ENCODE results near the gene NLRP12. TPM values are rescaled to one million over a fixed set of nuclear protein-coding genes. Genes with fewer than 3 reads are reported as not detected.
"Not testable (repeated sequence)": the region's sequence is repeated elsewhere in the genome, so short reads cannot be mapped to it uniquely, and the experiment has no call there.

The NLRP12 gene
- total and polyA plus RNA-seq, 2 donors, result 0.18 to 0.42 TPM

DNA sequence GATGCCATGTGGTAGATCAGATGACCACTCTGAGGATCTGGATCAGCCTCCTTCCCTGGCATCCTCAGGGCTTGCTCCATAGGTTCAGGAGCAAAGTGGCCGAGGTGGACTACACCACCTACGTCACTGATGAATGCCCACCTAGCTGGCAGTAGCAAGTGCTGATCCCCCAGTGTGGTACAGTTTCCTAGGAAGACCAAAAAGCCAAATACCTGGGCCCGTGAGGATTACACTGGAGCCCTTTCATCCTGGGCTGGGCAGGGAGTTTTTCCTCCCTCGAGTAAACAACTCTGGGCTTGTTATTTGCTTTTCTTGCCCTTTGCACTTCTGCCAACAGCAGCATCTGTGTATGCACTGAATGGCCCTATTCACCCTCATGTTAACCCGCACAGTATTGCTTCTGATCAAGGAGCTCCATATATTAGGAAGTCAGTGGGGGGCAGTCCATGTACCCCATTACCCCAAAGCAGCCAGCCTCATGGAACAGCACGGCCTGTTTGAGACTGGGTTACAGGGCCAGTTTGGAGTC lies 40.3 kb upstream of the NLRP12 start:
- Histone ChIP-seq H3K27ac (ENCODE audit: low read depth) (no peak overlapping the region), H3K4me1 (ENCODE audit: insufficient read depth) (no peaks in the 10 kb centered on the region), H3K4me3 (ENCODE audit: low read depth, low read length) (no peak overlapping the region), H3K36me3 (ENCODE audit: insufficient read depth) (no peaks in the 10 kb centered on the region)
- 82% methylated on average over 6 of the region's 6 CpGs for WGBS
- no peak for DNase-seq (ENCODE audit: extremely low spot score)

DNA sequence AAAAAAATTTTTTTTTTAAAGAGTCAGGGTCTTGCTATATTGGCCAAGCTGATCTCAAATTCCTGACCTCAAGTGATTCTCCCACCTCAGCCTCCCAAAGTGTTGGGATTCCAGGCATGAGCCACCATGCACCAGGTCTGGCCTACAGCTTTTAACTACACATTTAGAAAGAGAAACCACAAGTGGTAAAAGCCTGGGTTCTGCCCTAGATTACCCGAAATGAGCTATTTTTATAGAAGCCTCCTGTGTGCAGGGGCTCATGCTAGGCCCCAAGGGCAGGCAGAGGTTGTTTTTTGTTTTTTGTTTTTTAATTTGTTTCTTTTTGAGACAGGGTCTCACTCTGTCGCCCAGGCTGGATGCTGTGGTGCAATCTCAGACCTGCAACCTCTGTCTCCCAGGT lies 29.6 kb upstream of the NLRP12 start:
- DNase-seq (ENCODE audit: extremely low spot score), result no peak
- Histone ChIP-seq H3K27ac (ENCODE audit: low read depth) (no peak overlapping the region), H3K36me3 (ENCODE audit: insufficient read depth) (no peaks in the 10 kb centered on the region), H3K4me3 (ENCODE audit: low read depth, low read length) (no peak overlapping the region), H3K4me1 (ENCODE audit: insufficient read depth) (no peaks in the 10 kb centered on the region)
- WGBS, result 90% methylated on average over 2 of the region's 2 CpGs

DNA sequence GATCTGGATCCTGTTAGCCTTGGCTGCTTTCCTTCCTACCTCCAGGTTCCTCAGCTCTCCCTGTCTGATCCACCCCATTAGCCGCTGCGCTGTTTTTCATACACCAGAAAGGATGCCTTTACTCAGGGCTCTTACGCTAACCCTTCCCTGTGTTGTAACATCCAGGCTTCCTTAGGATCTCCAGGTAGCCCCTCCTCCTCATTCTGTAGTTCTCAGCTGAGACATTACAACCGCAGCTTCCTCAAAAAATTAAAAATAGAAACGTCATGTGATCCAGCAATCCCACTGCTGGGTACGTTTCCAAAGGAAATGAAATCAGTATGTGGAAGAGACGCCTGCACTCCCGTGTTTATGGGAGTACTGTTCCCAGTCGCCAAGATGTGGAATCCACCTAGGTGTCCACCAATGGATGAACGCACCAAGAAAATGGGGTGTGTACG lies 25.1 kb upstream of the NLRP12 start:
- H3K36me3 ChIP-seq (ENCODE audit: insufficient read depth), result no peaks in the 10 kb centered on the region
- DNase-seq (ENCODE audit: extremely low spot score), result no peak
- H3K4me3 ChIP-seq (ENCODE audit: low read depth, low read length), result no peak overlapping the region
- H3K4me1 ChIP-seq (ENCODE audit: insufficient read depth), result no peaks in the 10 kb centered on the region
- no peak overlapping the region for H3K27ac ChIP-seq (ENCODE audit: low read depth)
- 35% methylated on average over 11 of the region's 11 CpGs for WGBS

DNA sequence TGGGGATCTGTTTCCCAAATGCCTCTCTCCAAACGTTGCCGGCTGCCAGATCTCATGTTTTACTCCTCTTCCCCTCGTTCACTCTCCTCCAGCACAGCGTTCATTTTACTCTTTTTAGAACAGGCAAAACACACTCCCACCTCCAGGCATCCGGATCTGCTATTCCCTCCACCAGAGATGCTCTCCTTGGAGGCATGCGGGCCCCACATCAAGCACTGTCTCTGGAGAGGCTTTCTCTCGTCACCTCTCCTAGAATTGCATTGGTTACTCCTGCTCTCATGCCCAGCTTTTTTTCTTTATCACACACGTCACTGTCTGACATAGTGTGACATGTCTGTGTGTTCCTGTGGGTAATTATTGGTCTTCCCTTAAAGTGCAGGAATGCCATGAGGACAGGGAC lies 23.4 kb upstream of the NLRP12 start:
- WGBS, result 43% methylated on average over 8 of the region's 8 CpGs
- no peak for DNase-seq (ENCODE audit: extremely low spot score)
- H3K4me3 ChIP-seq (ENCODE audit: low read depth, low read length), result no peak overlapping the region
- no peaks in the 10 kb centered on the region for H3K36me3 ChIP-seq (ENCODE audit: insufficient read depth)
- no peak overlapping the region for H3K27ac ChIP-seq (ENCODE audit: low read depth)
- no peaks in the 10 kb centered on the region for H3K4me1 ChIP-seq (ENCODE audit: insufficient read depth)

DNA sequence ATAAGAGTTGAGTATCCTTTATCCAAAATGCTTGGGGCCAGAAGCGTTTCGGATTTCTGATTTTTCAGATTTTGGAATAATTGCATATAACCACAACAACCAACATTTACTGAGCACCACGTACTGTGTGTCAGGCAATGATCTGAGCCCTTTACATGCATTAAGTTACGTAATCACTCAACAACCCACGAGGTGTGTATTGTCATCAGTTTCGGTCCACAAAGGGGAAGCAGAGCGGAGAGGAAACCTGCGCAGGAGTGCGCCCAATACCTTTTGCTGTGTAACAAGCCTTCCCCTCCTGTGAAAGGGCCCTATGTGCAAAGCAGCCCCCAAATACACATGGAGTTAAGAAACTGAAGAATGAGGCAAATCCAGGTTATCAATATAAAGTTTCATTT lies 20.7 kb upstream of the NLRP12 start:
- H3K27ac ChIP-seq (ENCODE audit: low read depth), result no peak overlapping the region
- H3K36me3 ChIP-seq (ENCODE audit: insufficient read depth), result no peaks in the 10 kb centered on the region
- no peaks in the 10 kb centered on the region for H3K4me1 ChIP-seq (ENCODE audit: insufficient read depth)
- DNase-seq (ENCODE audit: extremely low spot score), result no peak
- H3K4me3 ChIP-seq (ENCODE audit: low read depth, low read length), result no peak overlapping the region
- 86% methylated on average over 9 of the region's 9 CpGs for WGBS

DNA sequence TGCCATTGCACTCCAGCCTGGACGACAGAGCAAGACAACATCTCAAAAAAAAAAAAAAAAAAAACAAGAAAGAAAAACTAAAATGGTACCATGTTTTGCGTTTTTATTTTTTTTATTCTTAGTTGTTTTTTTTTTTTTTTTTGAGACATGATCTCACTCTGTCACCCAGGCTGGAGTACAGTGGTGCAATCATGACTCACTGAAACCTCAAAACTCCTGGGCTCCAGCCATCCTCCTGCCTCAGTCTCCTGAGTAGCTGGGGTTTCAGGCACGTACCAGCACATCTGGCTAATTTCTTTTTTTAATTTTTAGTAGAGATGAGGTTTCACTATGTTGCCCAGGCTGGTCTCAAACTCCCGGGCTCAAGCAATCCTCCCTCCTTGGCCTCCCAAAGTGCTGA lies 16.8 kb upstream of the NLRP12 start:
- H3K27ac ChIP-seq (ENCODE audit: low read depth); DNase-seq (ENCODE audit: extremely low spot score); H3K36me3 ChIP-seq (ENCODE audit: insufficient read depth); H3K4me3 ChIP-seq (ENCODE audit: low read depth, low read length); H3K4me1 ChIP-seq (ENCODE audit: insufficient read depth): not testable (repeated sequence)
- WGBS, result 83% methylated on average over 4 of the region's 4 CpGs

DNA sequence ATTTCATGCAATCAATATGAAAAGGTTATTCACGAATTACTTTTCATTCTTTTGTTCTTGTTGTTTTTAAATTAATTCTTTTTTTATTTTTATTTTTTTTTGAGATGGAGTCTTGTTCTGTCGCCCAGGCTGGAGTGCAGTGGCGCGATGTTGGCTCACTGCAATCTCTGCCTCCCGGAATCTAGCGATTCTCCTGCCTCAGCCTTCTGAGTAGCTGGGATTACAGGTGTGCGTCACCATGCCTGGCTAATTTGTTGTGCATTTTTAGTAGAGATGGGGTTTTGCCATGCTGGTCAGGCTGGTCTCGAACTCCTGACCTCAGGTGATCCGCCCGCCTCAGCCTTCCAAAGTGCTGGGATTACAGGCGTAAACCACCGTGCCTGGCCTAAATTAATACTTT lies 16.1 kb upstream of the NLRP12 start:
- not testable (repeated sequence) for H3K36me3 ChIP-seq (ENCODE audit: insufficient read depth); H3K27ac ChIP-seq (ENCODE audit: low read depth); H3K4me3 ChIP-seq (ENCODE audit: low read depth, low read length); H3K4me1 ChIP-seq (ENCODE audit: insufficient read depth); DNase-seq (ENCODE audit: extremely low spot score)
- 91% methylated on average over 12 of the region's 12 CpGs for WGBS

DNA sequence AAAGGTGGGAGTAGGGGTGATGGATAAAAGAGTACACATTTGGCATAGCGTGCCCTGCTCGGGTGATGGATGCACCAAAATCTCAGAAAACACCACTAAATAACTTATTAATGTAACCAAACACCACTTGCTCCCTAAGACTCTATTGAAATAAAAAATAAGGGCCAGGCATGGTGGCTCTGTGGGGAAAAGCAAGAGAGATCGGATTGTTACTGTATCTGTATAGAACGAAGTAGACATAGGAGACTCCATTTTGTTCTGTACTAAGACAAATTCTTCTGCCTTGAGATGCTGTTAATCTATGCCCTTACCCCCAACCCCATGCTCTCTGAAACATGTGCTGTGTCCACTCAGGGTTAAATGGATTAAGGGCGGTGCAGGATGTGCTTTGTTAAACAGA lies 14.3 kb upstream of the NLRP12 start:
- 76% methylated on average over 5 of the region's 5 CpGs for WGBS
- H3K27ac ChIP-seq (ENCODE audit: low read depth); H3K36me3 ChIP-seq (ENCODE audit: insufficient read depth); H3K4me3 ChIP-seq (ENCODE audit: low read depth, low read length); H3K4me1 ChIP-seq (ENCODE audit: insufficient read depth); DNase-seq (ENCODE audit: extremely low spot score): not testable (repeated sequence)

DNA sequence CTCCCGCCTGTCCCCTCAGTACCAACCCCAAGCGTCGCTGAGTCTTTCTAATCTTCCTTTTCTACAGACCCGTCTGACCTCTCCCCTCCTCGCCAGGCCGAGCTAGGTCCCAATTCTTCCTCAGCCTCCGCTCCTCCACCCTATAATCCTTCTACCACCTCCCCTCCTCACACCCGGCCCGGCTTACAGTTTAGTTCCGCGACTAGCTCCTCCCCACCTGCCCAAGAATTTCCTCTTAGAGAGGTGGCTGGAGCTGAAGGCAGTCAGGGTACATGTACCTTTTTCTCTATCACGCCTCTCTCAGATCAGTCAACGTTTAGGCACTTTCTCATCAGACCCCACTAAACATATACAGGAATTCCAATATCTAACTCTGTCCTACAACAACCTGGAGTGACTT lies 8.7 kb upstream of the NLRP12 start:
- DNase-seq (ENCODE audit: extremely low spot score); H3K4me3 ChIP-seq (ENCODE audit: low read depth, low read length); H3K4me1 ChIP-seq (ENCODE audit: insufficient read depth); H3K27ac ChIP-seq (ENCODE audit: low read depth); H3K36me3 ChIP-seq (ENCODE audit: insufficient read depth): not testable (repeated sequence)
- WGBS, result 15% methylated on average over 9 of the region's 13 CpGs

DNA sequence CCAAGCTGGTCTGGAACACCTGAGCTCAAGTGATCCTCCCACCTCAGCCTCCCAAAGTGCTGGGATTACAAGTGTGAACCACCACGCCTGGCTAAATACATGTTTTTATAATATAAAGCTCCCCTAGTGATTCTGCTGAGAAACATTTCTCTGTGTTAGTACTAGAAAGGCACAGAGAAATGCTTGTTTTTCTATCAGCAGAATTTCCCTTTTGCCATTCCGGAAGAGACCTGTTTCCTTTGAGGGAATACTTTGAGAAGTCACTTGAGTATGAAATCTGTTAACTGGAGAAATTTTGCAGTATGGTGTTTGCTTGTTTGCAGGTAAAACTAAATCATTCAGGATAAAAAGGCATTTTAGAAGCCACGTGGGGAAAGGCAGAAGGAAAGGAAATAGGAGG lies 4.4 kb upstream of the NLRP12 start:
- WGBS, result 57% methylated on average over 3 of the region's 3 CpGs
- H3K36me3 ChIP-seq (ENCODE audit: insufficient read depth), result no peaks in the 10 kb centered on the region
- no peak overlapping the region for H3K4me3 ChIP-seq (ENCODE audit: low read depth, low read length)
- no peaks in the 10 kb centered on the region for H3K4me1 ChIP-seq (ENCODE audit: insufficient read depth)
- no peak overlapping the region for H3K27ac ChIP-seq (ENCODE audit: low read depth)
- no peak for DNase-seq (ENCODE audit: extremely low spot score)

DNA sequence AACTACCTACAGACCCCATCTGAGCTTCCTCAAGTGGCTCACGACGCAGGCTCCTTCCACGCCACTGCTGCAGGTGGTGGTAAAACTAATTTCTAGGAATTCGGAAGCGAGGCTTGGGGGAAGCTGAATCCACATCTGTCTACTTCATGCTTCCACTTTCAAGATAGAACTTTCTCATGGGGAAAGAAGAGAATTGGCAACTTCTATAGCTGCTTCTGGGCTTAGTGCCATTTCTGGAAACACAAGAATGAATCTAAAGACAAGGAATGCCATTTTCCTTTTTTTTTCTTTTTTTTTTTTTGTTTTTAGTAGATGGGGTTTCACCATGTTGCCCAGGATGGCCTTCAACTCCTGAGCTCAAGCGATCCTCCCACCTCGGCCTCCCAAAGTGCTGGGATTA lies 2.8 kb upstream of the NLRP12 start:
- no peaks in the 10 kb centered on the region for H3K4me1 ChIP-seq (ENCODE audit: insufficient read depth)
- H3K27ac ChIP-seq (ENCODE audit: low read depth), result no peak overlapping the region
- 59% methylated on average over 7 of the region's 7 CpGs for WGBS
- H3K4me3 ChIP-seq (ENCODE audit: low read depth, low read length), result no peak overlapping the region
- H3K36me3 ChIP-seq (ENCODE audit: insufficient read depth), result no peaks in the 10 kb centered on the region
- DNase-seq (ENCODE audit: extremely low spot score), result no peak

DNA sequence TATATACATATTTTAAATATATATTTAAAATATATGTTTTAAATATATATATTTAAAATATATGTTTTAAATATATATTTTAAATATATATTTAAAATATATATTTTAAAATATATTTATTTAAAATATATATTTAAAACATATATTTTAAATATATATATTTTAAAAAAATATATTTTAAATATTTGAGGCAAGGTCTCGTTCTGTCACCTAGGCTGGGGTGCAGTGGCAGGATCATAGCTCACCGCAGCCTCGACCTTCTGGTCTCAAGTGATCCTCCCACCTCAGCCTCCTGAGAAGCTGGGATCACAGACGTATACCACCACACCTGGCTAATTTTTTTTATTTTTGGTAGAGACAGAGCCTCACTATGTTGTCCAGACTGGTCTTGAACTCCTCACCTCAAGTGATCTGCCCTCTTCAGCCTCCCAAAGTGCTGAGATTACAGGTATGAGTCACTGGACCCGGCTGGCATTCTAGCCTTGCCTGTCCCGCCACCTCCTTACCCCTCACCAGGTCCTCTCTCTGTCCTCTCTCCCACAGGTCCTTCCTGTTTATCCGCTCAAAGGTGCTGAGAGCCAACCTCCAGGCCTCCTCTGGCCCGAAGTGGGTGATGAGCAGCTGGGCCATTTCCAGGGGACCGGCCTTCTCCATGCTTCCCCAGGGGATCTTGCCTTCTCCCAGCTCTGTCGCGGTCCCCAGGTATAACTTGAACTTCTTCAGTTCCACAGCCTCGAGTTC lies 564 bp downstream of the NLRP12 start:
- H3K36me3 ChIP-seq (ENCODE audit: insufficient read depth), result no peaks in the 10 kb centered on the region
- no peak for DNase-seq (ENCODE audit: extremely low spot score)
- no peak overlapping the region for H3K4me3 ChIP-seq (ENCODE audit: low read depth, low read length)
- 83% methylated on average over 12 of the region's 12 CpGs for whole genome bisulfite sequencing
- no peak overlapping the region for H3K27ac ChIP-seq (ENCODE audit: low read depth)
- no peaks in the 10 kb centered on the region for H3K4me1 ChIP-seq (ENCODE audit: insufficient read depth)

DNA sequence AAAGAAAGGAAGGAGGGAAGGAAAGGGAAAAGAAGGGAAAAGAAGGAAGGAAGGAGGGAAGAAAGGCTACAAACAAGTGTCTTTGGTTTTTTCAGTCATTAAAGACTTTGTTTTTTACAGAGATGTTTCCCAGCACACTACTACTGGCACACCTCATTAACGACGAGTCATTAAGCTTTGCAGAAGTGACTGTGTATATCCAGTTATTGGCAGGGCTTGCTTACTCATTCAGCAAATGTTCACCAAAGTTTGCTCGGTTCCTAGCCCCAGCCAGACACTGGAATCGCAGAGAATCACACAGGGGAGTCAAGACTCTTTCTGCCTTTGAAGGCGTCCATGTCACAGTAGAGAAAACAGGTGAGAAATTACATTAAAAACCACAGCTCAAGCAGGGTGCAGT lies 4.3 kb downstream of the NLRP12 start:
- DNase-seq (ENCODE audit: extremely low spot score), result no peak
- Histone ChIP-seq H3K4me1 (ENCODE audit: insufficient read depth) (no peaks in the 10 kb centered on the region), H3K27ac (ENCODE audit: low read depth) (no peak overlapping the region), H3K4me3 (ENCODE audit: low read depth, low read length) (no peak overlapping the region), H3K36me3 (ENCODE audit: insufficient read depth) (no peaks in the 10 kb centered on the region)
- WGBS, result 72% methylated on average over 5 of the region's 5 CpGs

DNA sequence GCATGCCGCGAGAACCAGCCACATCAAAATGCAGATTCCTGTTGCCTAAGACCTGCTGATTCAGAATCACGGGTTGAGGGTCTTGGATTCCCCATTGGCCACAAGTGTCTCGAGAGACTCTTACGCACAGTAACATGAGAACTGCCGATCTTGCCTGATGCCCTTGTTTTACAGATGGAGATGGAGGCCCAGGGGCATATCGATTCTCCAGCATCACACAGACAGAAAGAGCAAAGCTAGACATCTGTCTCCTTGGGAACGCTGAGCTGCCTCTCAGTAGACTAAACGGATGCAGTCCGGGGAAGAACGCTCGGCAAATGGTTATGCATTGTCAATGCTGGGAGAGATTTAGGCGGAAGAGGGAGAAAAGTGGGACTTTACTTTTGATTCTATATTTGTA lies 5.4 kb downstream of the NLRP12 start:
- DNase-seq (ENCODE audit: extremely low spot score), result no peak
- Histone ChIP-seq H3K27ac (ENCODE audit: low read depth) (no peak overlapping the region), H3K36me3 (ENCODE audit: insufficient read depth) (no peaks in the 10 kb centered on the region), H3K4me1 (ENCODE audit: insufficient read depth) (no peaks in the 10 kb centered on the region), H3K4me3 (ENCODE audit: low read depth, low read length) (no peak overlapping the region)
- whole genome bisulfite sequencing, result 82% methylated on average over 13 of the region's 13 CpGs
